K562 (cell line): ENCODE results near the gene DYSF. TPM values are rescaled to one million over a fixed set of nuclear protein-coding genes. Genes with fewer than 3 reads are reported as not detected.

ENCODE experiments used
- ATAC-seq: fragments of 200-7000 bp; cut with Tn5 transposase; 3 replicates; pipeline ENCODE4 v1.9.1; 2020; ENCODE audit warnings: moderate library complexity
- BruUV-seq: library from RNA; stranded (reverse); fragments of 400-500 nt; replicated peaks from 2 replicates; lab custom pipeline; 2021; lab: Mats Ljungman, UMichigan
- CTCF ChIA-PET: fragments of 300-600 bp; formaldehyde crosslinking; extraction: SDS; loops from one replicate; lab custom pipeline; 2021; ENCODE audit warnings: low intra/inter-chr PET ratio; lab: Yijun Ruan, JAX
- POLR2A ChIA-PET: fragments of 300-600, 350-650 bp; sonication (Branson Sonifier 250); formaldehyde crosslinking; extraction: SDS; loops from one replicate; lab custom pipeline; 2021; ENCODE audit warnings: antibody characterized with exemption, inconsistent platforms; lab: Yijun Ruan, JAX
- DNase-seq, 4 experiments: peaks; one replicate each; pipeline versions ENCODE4 v3.0.0 to v3.0.0-alpha.2; 2011 to 2018; ENCODE audit warnings: low spot score in 3 of 4, mixed read lengths in 3 of 4; ENCODE audit errors: extremely low read depth in 1 of 4
- FAIRE-seq: peaks from 2 replicates; lab custom pipeline; 2011; peaks lifted over from hg19 to GRCh38; lab: Jason Lieb, UNC
- H2AFZ ChIP-seq: 2 replicates; pipeline ENCODE4 v1.6.0; 2011; ENCODE audit warnings: low read depth, low read length, control low read depth, inconsistent platforms
- H3K27ac ChIP-seq: fragments of 200-600 bp; 3 replicates; pipeline ENCODE4 v1.8.0; 2011; ENCODE audit warnings: low read depth, mild to moderate bottlenecking, control low read depth, inconsistent platforms, low read length, moderate library complexity, mixed read lengths; ENCODE audit errors: extremely low read depth
- H3K27me3 ChIP-seq, 2 experiments: fragments of 300-600 bp in 1 of 2; 2 replicates in 1 of 2; 3 replicates in 1 of 2; pipeline versions ENCODE4 v1.6.0 to v1.8.0; 2011; ENCODE audit warnings: inconsistent platforms in 2 of 2, low read length in 2 of 2, mild to moderate bottlenecking in 1 of 2, mixed read lengths in 1 of 2, moderate library complexity in 1 of 2; ENCODE audit not compliant: control insufficient read depth in 2 of 2, insufficient read depth in 2 of 2
- H3K36me3 ChIP-seq: fragments of 300-600 bp; 3 replicates; pipeline ENCODE4 v1.8.0; 2011; ENCODE audit warnings: mild to moderate bottlenecking, low read length, inconsistent platforms; ENCODE audit not compliant: control insufficient read depth, insufficient read depth
- H3K4me1 ChIP-seq, 2 experiments: fragments of 200-600 bp in 1 of 2; replicated peaks in 1 of 2; 2 replicates in 1 of 2; 3 replicates in 1 of 2; pipeline versions ENCODE4 v1.5.1 to v1.8.0; 2011; ENCODE audit warnings: inconsistent platforms in 2 of 2, low read length in 2 of 2, mild to moderate bottlenecking in 1 of 2, mixed read lengths in 1 of 2, moderate library complexity in 1 of 2; ENCODE audit not compliant: control insufficient read depth in 2 of 2, insufficient read depth in 2 of 2
- H3K4me2 ChIP-seq: 2 replicates; pipeline ENCODE4 v1.6.1; 2011; ENCODE audit warnings: low read length, control low read depth, inconsistent platforms, mixed read lengths; ENCODE audit not compliant: insufficient read depth
- H3K4me3 ChIP-seq: fragments of 200-600 bp; sonication (generic), shearing (Covaris generic); 2 replicates; pipeline ENCODE4 v1.5.1; 2016; ENCODE audit warnings: control low read depth, inconsistent platforms
- H3K79me2 ChIP-seq: fragments of 200-600 bp; 3 replicates; pipeline ENCODE4 v1.8.0; 2011; ENCODE audit warnings: low read length, inconsistent platforms; ENCODE audit not compliant: control insufficient read depth, insufficient read depth
- H3K9ac ChIP-seq, 2 experiments: 2 replicates each; pipeline versions ENCODE4 v1.6.0 to v1.6.1; 2011; ENCODE audit warnings: low read depth in 2 of 2, low read length in 2 of 2, control low read depth in 1 of 2, inconsistent platforms in 1 of 2, mild to moderate bottlenecking in 1 of 2, mixed read lengths in 1 of 2; ENCODE audit not compliant: insufficient read depth in 1 of 2
- H3K9me1 ChIP-seq: one replicate; pipeline ENCODE4 v1.6.0; 2011; ENCODE audit warnings: inconsistent platforms, mild to moderate bottlenecking, low read length, moderate library complexity; ENCODE audit not compliant: control insufficient read depth, insufficient read depth
- H3K9me3 ChIP-seq: replicated peaks from 2 replicates; pipeline ENCODE4 v1.5.1; 2011; ENCODE audit warnings: low read depth, low read length, inconsistent platforms; ENCODE audit not compliant: control insufficient read depth, insufficient read depth
- H4K20me1 ChIP-seq: replicated peaks from 2 replicates; pipeline ENCODE4 v1.6.1; 2011; ENCODE audit warnings: low read length, inconsistent platforms, mixed read lengths; ENCODE audit not compliant: control insufficient read depth, insufficient read depth
- COPS2 ChIP-seq: fragments of 450-650 bp; conservative IDR thresholded peaks from 2 replicates; pipeline ENCODE4 v1.6.1; 2016; ENCODE audit warnings: mild to moderate bottlenecking, moderate library complexity
- KDM1A ChIP-seq, 2 experiments: fragments of 450-650 bp; IDR thresholded peaks; 2 replicates each; pipeline ENCODE4 v1.6.1; 2016; ENCODE audit warnings: mild to moderate bottlenecking in 2 of 2
- MED1 ChIP-seq: sonication (generic); formaldehyde crosslinking; IDR thresholded peaks from 2 replicates; pipeline ENCODE4 v1.8.1; 2023; ENCODE audit warnings: missing genetic modification reagents, borderline replicate concordance
- MTA1 ChIP-seq: fragments of 450-650 bp; IDR thresholded peaks from 2 replicates; pipeline ENCODE4 v1.6.1; 2017; ENCODE audit warnings: borderline replicate concordance
- NCOA4 ChIP-seq: fragments of 450-650 bp; IDR thresholded peaks from 2 replicates; pipeline ENCODE4 v1.6.1; 2018; ENCODE audit warnings: mild to moderate bottlenecking; ENCODE audit not compliant: partially characterized antibody
- PCBP2 ChIP-seq: fragments of 200-400 bp; formaldehyde crosslinking; IDR thresholded peaks from 2 replicates; pipeline ENCODE4 v1.6.1; 2018; ENCODE audit warnings: low read length, low read depth, mild to moderate bottlenecking, moderate library complexity; ENCODE audit not compliant: poor library complexity, severe bottlenecking
- POLR2AphosphoS2 ChIP-seq: IDR thresholded peaks from 2 replicates; pipeline ENCODE4 v1.6.1; 2012; ENCODE audit warnings: low read length, improper control_type of control experiment
- POLR2AphosphoS5 ChIP-seq: IDR thresholded peaks from 2 replicates; pipeline ENCODE4 v1.6.1; 2011; ENCODE audit warnings: mild to moderate bottlenecking, low read depth, low read length, moderate library complexity; ENCODE audit not compliant: control insufficient read depth, insufficient read depth
- RBM25 ChIP-seq: fragments of 200-400 bp; formaldehyde crosslinking; IDR thresholded peaks from 2 replicates; pipeline ENCODE4 v1.6.1; 2018; ENCODE audit warnings: low read length, low read depth, moderate library complexity; ENCODE audit not compliant: severe bottlenecking
- SMAD1 ChIP-seq: fragments of 150-350 bp; IDR thresholded peaks from 2 replicates; pipeline ENCODE4 v1.6.1; 2014; ENCODE audit warnings: low read length, low read depth; ENCODE audit not compliant: partially characterized antibody
- ZNF24 ChIP-seq: fragments of 450-650 bp; IDR thresholded peaks from 2 replicates; pipeline ENCODE4 v1.6.1; 2016
- ZNF764 ChIP-seq: fragments of 250-450 bp; sonication (Bioruptor Pico); IDR thresholded peaks from 2 replicates; pipeline ENCODE4 v1.4.0; 2020; ENCODE audit warnings: low read depth, mild to moderate bottlenecking, moderate library complexity
- WGBS: fragments of 100-300 bp; shearing (Covaris generic); methylation state at CpG from one replicate; pipeline ENCODE4 v1.1.6; 2016; ENCODE audit warnings: low coverage, mixed read lengths; ENCODE audit not compliant: insufficient coverage; ENCODE audit errors: missing lambda C conversion rate; 5-methylcytosine and 5-hydroxymethylcytosine counted together
- in situ Hi-C: fragments of 300-500 bp; cut with MboI; formaldehyde crosslinking; loops from 4 replicates; pipeline ENCODE4 v1.15.0; 2018; ENCODE audit warnings: inconsistent platforms, mixed read lengths
- intact Hi-C: fragments of 100-400 bp; cut with micrococcal nuclease; formaldehyde crosslinking; loops from 2 replicates; pipeline ENCODE4 v1.14.2; 2022
- polyA plus RNA-seq, 8 experiments: library from polyadenylated mRNA; depleted of rRNA in 4 of 8; stranded (reverse) in 5 of 8; unstranded in 3 of 8; fragments of >200 nt; fragmentation: Nextera tagmentation in 2 of 8; fragmentation: Illumina TruSeq in 1 of 8; extraction: Ambion mirVana in 2 of 8; extraction: Trizol in 1 of 8; gene quantifications; 2 replicates each; pipeline versions ENCODE4 v1.2.1 to v1.2.3, GENCODE V29; 2011 to 2014; ENCODE audit warnings: inconsistent platforms in 1 of 8, missing spikeins in 1 of 8
- total RNA-seq, 7 experiments: library from RNA; depleted of rRNA in 6 of 7; stranded (reverse); fragments of >200 nt in 6 of 7; fragmentation: Illumina TruSeq in 2 of 7; extraction: Trizol in 2 of 7; gene quantifications; 2 replicates each; pipeline versions ENCODE4 v1.2.1 to v1.2.3, GENCODE V29; 2011 to 2021; ENCODE audit warnings: low replicate concordance in 1 of 7
- TF ChIP-seq, protein P1 (sequence below), 2 experiments: fragments of 450-650 bp in 1 of 2; sonication (generic) in 1 of 2; formaldehyde crosslinking; conservative IDR thresholded peaks; 2 replicates each; pipeline versions ENCODE4 v1.4.0 to v1.8.1; 2020 to 2022; ENCODE audit warnings: mild to moderate bottlenecking in 1 of 2, missing genetic modification reagents in 1 of 2
- TF ChIP-seq, protein P2 (sequence below), 2 experiments: IDR thresholded peaks; 2 replicates each; pipeline ENCODE4 v1.6.1; 2011; ENCODE audit warnings: borderline replicate concordance in 1 of 2, control low read depth in 1 of 2, low read depth in 1 of 2, low read length in 1 of 2, mild to moderate bottlenecking in 1 of 2, mixed read lengths in 1 of 2, moderate library complexity in 1 of 2; ENCODE audit not compliant: insufficient read depth in 1 of 2, insufficient read length in 1 of 2, poor library complexity in 1 of 2, severe bottlenecking in 1 of 2; ENCODE audit errors: extremely low read depth in 1 of 2
- TF ChIP-seq, protein P3 (sequence below): sonication (generic); formaldehyde crosslinking; IDR thresholded peaks from 2 replicates; pipeline ENCODE4 v1.8.0; 2023; ENCODE audit warnings: mild to moderate bottlenecking, missing genetic modification reagents
- TF ChIP-seq, protein P4 (sequence below): fragments of 450-650 bp; formaldehyde crosslinking; IDR thresholded peaks from 2 replicates; pipeline ENCODE4 v1.4.0; 2020; ENCODE audit warnings: mild to moderate bottlenecking, moderate library complexity

DYSF gene
- total and polyA plus RNA-seq, 9 of the 15 experiments (the other 6 are each of a cell fraction or from before 2014, with no cell fraction given): 0.01 to 0.80 (median 0.29) TPM

DNA sequence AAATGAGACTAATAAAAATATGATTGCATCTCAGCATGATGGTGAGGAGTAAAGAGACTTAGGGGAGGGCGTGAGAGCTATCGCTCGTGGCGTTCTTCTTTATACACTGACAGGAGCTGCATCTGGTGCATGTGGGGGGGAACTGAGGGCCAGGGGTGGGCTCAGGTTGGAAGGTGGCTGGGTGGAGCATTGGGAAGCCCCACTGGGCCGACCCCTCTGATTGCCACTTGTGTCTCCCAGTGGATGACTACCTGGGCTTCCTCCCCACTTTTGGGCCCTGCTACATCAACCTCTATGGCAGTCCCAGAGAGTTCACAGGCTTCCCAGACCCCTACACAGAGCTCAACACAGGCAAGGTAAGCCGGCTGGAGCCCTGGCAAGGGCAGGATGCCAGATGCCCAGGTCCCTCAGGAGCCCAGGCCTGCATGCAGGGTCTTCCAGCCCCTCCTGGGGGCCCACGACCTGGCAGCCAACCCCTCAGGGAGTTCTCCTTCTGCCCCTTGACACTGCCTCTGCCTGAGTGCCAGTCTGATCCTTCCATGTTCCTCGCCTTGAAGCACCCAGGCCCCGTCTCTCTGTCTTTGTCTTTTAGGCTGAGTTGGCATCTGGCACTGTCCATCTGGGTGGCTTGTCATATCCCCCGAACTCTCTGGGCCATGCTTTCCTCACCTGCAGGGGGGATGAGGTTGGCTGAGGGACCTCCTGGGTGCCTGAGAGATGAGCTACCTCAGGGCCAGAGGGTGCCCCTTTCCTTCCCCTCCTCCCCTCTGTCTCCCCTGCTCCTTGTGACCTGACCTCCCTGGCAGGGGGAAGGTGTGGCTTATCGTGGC is 97.7 kb downstream of the DYSF start:
- Histone ChIP-seq H4K20me1 (no peaks in the 10 kb centered on the region; the same call in 1 of the 2 replicates), H3K36me3 (no peaks in the 10 kb centered on the region), H3K9me1 (no peaks in the 10 kb centered on the region), H3K27ac (no peak overlapping the region), H3K4me1 (0 out of 5 replicates have a peak, but pooled peaks cover 0 to 3% of the 10 kb centered on the region in 2 experiments), H3K27me3 (peaks cover 3 to 25% of the 10 kb centered on the region in 2 experiments; a peak in 2 of 5 replicates), H3K4me3 (no peak overlapping the region), H3K4me2 (no peak overlapping the region), H3K79me2 (no peaks in the 10 kb centered on the region), H2AFZ (no peak overlapping the region), H3K9me3 (no peaks in the 10 kb centered on the region), H3K9ac (no peak overlapping the region)
- BruUV-seq: no TSS peak
- FAIRE-seq: no peak
- DNase-seq: no peak
- WGBS: 2% methylated on average over 11 of the region's 11 CpGs
- no peak for ATAC-seq
- ChIA-PET POLR2A (no interaction called here), CTCF (no interaction called here)
- in situ Hi-C loops: loop anchor here (5.0 kb wide), 1 partner anchor 236 kb away; no protein-coding TSS in a partner anchor
- intact Hi-C loops: no loop called here
- TF ChIP-seq POLR2AphosphoS5 (no peak), MTA1 (no peak), COPS2 (no peak), NCOA4 (no peak), MED1 (CRISPR knock-in tag) (no peak), ZNF764 (CRISPR knock-in tag) (no peak), RBM25 (no peak), POLR2AphosphoS2 (no peak), PCBP2 (no peak), SMAD1 (no peak), ZNF24 (no peak), KDM1A (IDR thresholded peaks at IDR 0.05) (no peak)
- TF ChIP-seq, protein P1, sequence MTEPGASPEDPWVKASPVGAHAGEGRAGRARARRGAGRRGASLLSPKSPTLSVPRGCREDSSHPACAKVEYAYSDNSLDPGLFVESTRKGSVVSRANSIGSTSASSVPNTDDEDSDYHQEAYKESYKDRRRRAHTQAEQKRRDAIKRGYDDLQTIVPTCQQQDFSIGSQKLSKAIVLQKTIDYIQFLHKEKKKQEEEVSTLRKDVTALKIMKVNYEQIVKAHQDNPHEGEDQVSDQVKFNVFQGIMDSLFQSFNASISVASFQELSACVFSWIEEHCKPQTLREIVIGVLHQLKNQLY (CRISPR knock-in tag; conservative IDR thresholded peaks at IDR 0.05): no peak
- TF ChIP-seq, protein P2, sequence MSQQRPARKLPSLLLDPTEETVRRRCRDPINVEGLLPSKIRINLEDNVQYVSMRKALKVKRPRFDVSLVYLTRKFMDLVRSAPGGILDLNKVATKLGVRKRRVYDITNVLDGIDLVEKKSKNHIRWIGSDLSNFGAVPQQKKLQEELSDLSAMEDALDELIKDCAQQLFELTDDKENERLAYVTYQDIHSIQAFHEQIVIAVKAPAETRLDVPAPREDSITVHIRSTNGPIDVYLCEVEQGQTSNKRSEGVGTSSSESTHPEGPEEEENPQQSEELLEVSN (IDR thresholded peaks at IDR 0.05; ENCODE audit: borderline replicate concordance in 1 of 2, extremely low read depth in 1 of 2, insufficient read depth in 1 of 2, insufficient read length in 1 of 2, low read depth in 1 of 2, low read length in 1 of 2, poor library complexity in 1 of 2, severe bottlenecking in 1 of 2): no peak
- TF ChIP-seq, protein P3, sequence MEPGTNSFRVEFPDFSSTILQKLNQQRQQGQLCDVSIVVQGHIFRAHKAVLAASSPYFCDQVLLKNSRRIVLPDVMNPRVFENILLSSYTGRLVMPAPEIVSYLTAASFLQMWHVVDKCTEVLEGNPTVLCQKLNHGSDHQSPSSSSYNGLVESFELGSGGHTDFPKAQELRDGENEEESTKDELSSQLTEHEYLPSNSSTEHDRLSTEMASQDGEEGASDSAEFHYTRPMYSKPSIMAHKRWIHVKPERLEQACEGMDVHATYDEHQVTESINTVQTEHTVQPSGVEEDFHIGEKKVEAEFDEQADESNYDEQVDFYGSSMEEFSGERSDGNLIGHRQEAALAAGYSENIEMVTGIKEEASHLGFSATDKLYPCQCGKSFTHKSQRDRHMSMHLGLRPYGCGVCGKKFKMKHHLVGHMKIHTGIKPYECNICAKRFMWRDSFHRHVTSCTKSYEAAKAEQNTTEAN: no peak
- TF ChIP-seq, protein P4, sequence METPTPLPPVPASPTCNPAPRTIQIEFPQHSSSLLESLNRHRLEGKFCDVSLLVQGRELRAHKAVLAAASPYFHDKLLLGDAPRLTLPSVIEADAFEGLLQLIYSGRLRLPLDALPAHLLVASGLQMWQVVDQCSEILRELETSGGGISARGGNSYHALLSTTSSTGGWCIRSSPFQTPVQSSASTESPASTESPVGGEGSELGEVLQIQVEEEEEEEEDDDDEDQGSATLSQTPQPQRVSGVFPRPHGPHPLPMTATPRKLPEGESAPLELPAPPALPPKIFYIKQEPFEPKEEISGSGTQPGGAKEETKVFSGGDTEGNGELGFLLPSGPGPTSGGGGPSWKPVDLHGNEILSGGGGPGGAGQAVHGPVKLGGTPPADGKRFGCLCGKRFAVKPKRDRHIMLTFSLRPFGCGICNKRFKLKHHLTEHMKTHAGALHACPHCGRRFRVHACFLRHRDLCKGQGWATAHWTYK (CRISPR knock-in tag): no peak
